NCI-H82 (cell line): ENCODE measurements around the gene ECE2.

Experiments
- DNase-seq: peaks from one replicate; lab custom pipeline; 2025; lab: John Stamatoyannopoulos, UW

ECE2 gene

GRCh38 chr3:184275961-184276910 lies at the start of gene ECE2:
ECE2 (plus strand) TSS chr3:184276022; CDS start chr3:184276154, 132 bp downstream.
- DNase-seq = no peak

- peak; percentile 84 for DNase-seq
Measured at GRCh38 chr3:184227481-184227935, 48.3 kb upstream of the ECE2 start.

- DNase-seq = peak; percentile 28
Measured at GRCh38 chr3:184228376-184229137, 47.3 kb upstream of the ECE2 start.

- DNase-seq = peak; percentile 92
Measured at GRCh38 chr3:184229394-184230080, 46.3 kb upstream of the ECE2 start, which contains the start of gene VWA5B2. VWA5B2 (plus strand) TSS chr3:184229585; CDS start chr3:184230529, 944 bp downstream.

- DNase-seq = peak; percentile 53
Measured at GRCh38 chr3:184230081-184230602, 45.7 kb upstream of the ECE2 start.

- DNase-seq = no peak
Measured at GRCh38 chr3:184230603-184231528, 45.0 kb upstream of the ECE2 start.

- DNase-seq = no peak
Measured at GRCh38 chr3:184231671-184232070, 44.2 kb upstream of the ECE2 start.

GRCh38 chr3:184233127-184233843 lies 42.5 kb upstream of the ECE2 start:
- DNase-seq = no peak

GRCh38 chr3:184234224-184234623 lies 41.6 kb upstream of the ECE2 start:
- no peak for DNase-seq

GRCh38 chr3:184234671-184235380 lies 41.0 kb upstream of the ECE2 start:
- DNase-seq = no peak

GRCh38 chr3:184235381-184236032 lies 40.3 kb upstream of the ECE2 start:
- DNase-seq = peak; percentile 87

GRCh38 chr3:184236033-184236410 lies 39.8 kb upstream of the ECE2 start:
- no peak for DNase-seq

- no peak for DNase-seq
Measured at GRCh38 chr3:184236636-184237035, 39.2 kb upstream of the ECE2 start.

- no peak for DNase-seq
Measured at GRCh38 chr3:184237211-184237610, 38.6 kb upstream of the ECE2 start.

- DNase-seq = no peak
Measured at GRCh38 chr3:184237807-184238206, 38.0 kb upstream of the ECE2 start.

GRCh38 chr3:184238246-184238818 lies 37.5 kb upstream of the ECE2 start:
- no peak for DNase-seq

- DNase-seq = no peak
Measured at GRCh38 chr3:184239221-184239620, 36.6 kb upstream of the ECE2 start.

GRCh38 chr3:184239708-184240107 lies 36.1 kb upstream of the ECE2 start:
- DNase-seq = no peak
